HG03159 (cell line): Measurements from ENCODE around the gene AKR1E2.

Experiments
- ATAC-seq: cut with Tn5 transposase; IDR thresholded peaks from one replicate; pipeline ENCODE4 v1.9.1; 2021; ENCODE audit warnings: mild to moderate bottlenecking, moderate library complexity; ENCODE audit not compliant: unreplicated experiment

The AKR1E2 gene

GRCh38 chr10:4825868-4826791 is at the start of gene AKR1E2:
Gene AKR1E2, plus strand, starts transcription at chr10:4826207. Its CDS starts 118 bp downstream, at chr10:4826325.
- ATAC-seq = peak; percentile 67

DNA sequence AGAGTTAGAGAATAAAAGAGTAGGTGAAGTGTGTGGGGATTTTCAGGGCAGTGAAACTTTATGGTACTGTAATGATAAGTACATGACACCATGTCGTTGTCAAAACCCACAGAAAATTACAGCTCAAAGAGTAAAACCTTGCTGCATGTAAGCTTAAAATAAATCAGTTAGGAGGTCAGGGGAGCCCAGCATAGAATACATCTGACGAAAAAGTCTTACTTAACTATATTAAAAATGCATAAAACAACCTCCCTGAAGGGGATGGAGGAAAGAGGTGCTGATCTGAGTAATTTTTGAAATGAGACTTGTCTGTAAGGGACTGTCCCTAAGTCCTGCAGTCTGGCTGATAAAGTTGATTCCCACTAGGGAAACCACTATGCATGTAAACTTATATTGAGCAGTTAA is 49.8 kb upstream of the AKR1E2 start:
- ATAC-seq = no peak

DNA sequence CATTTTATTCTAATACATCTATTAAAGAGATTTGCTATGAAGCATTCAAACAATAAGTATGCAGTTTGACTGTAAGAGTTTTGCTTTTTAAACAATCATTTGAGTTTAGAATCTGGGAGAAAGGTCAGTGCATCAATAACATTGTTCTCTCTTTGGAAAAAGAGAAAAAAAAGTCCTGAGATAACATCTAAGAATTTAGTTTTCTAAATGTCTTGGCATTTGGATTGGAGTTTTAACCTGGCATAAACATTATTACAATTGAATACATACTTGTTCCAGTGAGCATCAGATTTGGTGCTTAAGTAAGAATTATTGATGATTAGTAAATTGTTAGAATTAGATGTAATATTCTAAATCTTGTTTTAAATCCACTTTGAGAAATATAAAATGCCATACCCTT is 47.2 kb upstream of the AKR1E2 start:
- no peak for ATAC-seq

GRCh38 chr10:4780091-4780490 is 45.9 kb upstream of the AKR1E2 start:
- ATAC-seq = no peak

DNA sequence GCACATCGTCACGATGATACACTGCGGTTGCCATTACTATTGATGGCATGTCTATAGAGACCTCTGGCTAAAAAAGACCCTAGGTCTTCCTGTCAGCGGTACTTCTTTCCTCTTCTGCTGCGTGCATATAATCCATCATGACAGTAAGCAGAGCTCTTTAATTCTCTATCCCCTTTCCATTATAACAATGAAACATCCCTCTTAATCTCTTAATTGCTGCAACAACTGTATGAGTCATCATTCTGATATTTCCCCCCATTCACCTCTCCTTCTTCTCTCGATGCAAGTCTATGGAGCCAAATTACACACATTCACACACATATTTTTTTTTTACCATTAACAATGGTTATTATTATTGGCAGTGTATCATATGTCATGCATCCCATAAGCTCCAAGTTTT is 45.2 kb upstream of the AKR1E2 start:
- no peak for ATAC-seq

DNA sequence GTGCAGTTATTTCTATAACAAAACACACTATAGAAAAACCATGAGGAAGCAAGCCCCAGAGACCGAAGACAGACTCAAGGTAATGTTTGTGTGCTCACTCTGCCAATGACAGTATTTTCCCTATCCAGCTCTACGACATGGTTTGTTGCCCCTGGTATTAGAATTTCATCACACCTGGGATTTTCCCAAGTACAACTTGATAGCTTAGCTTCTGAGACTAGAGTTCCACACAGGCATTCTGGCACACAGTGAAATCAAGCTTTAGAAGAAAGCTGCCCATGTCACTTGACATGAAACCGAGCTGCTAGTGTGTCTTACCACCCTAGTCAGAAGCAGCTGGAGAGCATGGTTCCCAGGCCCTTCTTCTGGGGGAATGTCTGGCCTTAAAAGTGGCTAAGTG is 44.1 kb upstream of the AKR1E2 start:
- ATAC-seq = no peak

DNA sequence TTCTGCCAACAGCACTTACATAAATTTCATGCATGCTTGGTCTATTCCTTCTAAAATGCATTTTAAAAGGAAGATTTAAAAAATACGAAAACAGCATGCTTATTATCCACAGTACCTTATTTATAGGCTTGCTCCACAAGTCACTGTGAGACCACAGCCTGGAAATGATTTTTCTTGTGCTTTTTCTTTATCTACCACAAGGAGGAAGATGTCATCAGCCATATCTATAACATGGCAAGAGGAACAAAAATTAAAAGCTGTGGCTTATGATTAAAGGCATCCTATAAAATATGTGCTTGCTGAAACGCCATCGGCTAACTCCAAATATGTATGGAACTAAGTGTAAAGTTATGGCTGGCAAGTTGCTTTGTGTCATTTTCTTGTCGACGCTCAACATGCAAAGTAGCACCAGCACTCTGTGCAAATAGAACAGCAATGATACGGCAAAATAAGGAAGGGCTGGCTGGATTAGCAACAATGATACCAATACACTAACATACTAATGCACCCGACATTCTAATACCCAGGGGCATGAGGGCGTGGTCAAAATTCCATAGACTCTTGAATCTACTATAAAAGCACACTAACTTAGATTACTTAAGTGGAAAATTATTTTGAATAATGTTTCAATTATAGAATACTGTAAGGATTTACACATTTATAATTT is 41.2 kb upstream of the AKR1E2 start:
- no peak for ATAC-seq

DNA sequence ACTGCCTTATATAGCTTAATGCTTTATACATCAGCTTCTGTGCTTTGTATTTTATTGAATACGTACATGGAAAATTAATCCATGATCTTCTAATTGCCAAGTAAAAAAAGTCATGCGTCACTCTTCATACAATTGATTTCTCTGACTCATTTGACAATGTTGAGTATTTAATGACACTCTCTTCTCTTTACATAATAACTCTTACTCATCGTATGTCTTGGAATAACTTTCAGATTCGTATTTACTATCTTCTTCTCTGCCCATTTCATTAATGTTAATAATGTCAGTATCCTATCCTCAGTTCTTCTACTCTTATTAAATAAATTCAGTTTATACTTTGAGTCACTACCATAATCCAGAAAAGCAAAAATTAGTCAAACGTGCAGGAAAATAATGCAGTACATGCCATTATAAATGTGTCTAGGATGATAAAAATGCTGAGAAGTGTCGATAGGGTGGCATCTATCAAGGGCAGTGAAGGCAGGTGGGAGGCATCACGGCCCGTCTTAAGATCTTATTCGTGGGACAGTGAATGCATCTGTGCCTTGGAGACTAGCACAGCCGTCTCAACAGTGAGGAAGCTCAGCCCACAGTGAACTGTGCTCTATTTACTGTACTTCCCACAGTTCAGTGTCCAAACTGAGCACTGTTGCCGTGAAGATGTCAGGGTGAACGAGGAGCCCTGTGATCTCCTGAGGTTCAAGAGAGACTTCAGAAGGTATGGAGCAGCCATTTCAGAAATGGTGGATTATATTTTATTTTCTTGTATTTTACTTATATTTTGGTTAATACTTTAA is 39.8 kb upstream of the AKR1E2 start:
- no peak for ATAC-seq

DNA sequence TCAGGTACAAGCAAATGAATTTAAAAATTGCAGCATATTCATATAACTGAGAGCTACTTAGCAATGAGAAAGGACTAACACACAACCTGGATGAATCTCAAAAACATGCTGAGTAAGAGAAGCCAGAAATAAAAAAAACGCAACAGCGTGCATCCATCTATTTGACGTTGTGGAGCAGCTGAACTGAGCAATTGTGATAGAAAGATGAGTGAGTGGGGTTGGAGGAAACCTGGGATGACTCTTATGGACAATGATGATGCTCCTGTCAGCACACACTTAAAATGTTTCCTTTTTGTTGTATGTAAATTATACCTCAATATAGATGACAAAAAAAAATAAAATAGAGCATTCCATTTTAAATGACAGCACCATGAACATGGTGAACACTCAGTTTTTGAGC is 36.0 kb upstream of the AKR1E2 start:
- no peak for ATAC-seq

DNA sequence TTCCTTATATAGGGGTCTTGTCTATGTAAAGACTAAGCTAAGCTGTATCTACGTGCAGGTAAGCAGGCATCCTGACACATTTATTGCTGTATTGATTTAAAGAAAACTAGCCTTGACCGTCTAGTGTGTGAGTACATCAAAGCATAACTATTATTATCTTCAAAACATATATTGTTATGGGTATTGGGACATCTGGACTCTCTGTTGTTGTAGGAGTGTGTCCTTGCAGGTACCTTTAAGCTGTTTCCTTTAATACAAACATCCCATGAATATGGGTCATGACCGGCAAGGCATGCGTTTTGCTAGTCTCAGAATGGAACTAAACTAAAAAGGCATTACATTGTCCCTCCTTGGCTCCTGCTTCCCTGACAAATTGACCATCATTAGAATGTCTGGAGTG is 35.1 kb upstream of the AKR1E2 start:
- ATAC-seq = no peak

GRCh38 chr10:4792381-4792780 is 33.6 kb upstream of the AKR1E2 start:
- no peak for ATAC-seq

DNA sequence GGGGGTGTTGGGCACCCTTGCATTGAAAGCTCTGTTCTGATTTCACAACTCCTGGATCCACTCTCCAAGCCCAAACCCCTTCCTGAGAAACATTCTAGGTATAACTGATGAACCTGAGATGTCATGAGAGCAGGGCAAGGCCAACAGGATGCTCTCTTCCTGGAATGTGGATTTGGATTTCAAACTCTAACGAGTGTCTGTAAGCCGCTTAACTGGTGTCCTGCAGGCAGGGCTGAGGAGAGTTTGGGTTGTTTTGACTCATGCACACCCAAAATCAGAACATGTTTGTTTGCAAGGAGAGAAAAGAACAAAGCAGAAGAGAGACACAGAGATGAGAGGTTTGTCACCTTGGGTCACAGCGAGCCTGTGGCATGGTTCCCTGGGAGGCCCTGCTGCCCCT is 24.6 kb upstream of the AKR1E2 start:
- no peak for ATAC-seq

DNA sequence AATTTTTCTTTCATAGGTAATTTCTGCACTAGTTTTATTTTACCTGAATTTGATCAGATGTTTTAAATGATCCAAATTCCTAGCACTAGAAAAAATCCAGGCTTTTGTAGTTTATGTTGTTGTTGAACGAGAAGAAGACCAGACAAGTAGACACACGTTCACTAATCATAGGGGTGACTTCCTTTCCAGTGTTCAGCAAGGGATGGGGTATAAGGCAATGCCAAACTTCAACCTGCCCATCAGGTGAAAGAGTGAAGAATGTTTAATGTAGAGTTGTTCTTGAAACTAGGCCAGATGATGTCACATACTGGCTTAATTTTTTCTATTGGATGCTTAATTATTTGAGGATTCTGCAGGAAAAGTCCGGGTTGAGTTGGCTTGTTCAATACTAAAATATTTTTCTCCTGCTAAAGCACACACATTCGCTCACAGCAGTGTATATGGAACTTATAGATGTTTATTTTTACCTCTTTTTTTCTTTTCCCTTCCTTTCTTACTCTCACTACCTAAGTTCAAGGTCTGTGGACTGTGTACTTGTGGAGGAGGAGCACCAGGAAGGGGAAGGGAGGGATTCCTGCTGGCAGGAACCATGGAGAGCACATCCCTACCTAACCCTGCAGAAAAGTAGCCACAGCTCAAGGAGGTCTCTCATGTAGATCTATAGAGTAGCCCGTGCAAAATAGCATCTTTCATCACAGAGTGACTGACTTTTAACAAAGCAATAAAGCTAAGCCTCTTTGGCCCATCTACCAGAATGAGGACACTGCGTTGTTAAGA is 23.1 kb upstream of the AKR1E2 start:
- ATAC-seq = no peak

DNA sequence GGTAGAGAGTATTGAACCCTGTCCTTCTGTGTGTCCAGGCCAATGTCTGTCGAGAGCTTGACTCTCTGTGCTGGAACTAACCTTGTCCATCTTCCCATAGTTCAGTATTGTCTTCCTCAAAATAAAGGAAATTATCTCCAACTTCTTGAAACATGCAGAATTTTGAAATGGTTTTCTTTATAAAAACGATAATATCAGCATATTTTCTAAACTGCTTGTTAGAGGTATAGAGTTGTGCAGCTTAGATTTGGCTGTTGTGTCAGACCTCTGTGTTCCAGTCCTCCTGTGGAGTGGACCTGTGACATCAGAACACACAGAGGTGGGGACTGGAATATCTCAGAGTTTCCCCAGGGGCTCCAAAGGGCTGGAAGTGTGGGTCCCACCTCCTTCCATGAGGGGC is 22.2 kb upstream of the AKR1E2 start:
- no peak for ATAC-seq

DNA sequence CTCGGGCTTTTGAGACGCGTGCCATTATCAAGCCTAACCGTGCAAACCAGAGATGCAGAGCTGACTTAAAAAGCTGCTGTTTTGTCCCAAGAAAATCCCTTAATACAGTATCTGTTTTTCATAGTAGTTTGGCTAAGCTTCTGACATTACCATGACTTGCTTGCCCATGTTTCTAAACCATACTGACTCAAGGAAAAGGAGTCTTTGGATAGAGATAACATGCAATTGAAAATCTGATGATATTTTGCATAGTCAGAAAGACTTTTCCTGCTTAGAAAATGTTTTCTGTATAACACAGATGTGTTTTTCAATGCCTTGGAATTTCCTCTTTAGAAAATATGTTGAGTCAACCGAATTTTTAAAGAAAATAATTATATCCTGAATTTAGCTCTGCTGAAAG is 21.5 kb upstream of the AKR1E2 start:
- ATAC-seq = no peak

GRCh38 chr10:4806534-4806933 is 19.5 kb upstream of the AKR1E2 start:
- no peak for ATAC-seq

GRCh38 chr10:4807761-4808507 is 18.1 kb upstream of the AKR1E2 start:
- peak; percentile 70 for ATAC-seq

GRCh38 chr10:4809156-4809555 is 16.9 kb upstream of the AKR1E2 start:
- no peak for ATAC-seq

GRCh38 chr10:4810092-4810491 is 15.9 kb upstream of the AKR1E2 start:
- ATAC-seq = no peak

DNA sequence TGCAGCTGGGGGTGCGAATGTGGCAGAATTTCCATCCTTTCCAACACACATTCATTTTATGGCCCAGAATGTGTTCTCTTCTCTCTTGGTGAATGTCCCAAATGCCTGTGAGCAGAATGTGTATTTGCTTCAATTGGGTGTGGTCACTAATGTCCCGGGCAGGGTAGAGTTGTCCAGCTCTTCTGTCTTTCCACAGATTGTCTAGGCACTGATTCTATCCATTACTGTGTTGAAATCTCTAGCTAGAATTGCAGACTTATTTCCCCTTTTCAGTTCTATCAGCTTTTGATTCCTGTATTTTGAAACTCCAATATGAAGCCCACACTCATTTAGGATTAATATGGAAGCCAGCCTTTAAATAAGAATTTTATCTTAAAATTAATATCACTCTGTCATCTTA is 14.0 kb upstream of the AKR1E2 start:
- ATAC-seq = no peak
